GM12874 (cell line): ENCODE measurements around the gene SCML2.

Experiments used
- TF ChIP-seq, protein P1 (sequence below): IDR thresholded peaks from 2 replicates; pipeline ENCODE4 v1.5.1; 2011; ENCODE audit warnings: low read depth, mild to moderate bottlenecking, control low read depth, low read length, moderate library complexity; ENCODE audit not compliant: insufficient read depth

Gene SCML2

DNA sequence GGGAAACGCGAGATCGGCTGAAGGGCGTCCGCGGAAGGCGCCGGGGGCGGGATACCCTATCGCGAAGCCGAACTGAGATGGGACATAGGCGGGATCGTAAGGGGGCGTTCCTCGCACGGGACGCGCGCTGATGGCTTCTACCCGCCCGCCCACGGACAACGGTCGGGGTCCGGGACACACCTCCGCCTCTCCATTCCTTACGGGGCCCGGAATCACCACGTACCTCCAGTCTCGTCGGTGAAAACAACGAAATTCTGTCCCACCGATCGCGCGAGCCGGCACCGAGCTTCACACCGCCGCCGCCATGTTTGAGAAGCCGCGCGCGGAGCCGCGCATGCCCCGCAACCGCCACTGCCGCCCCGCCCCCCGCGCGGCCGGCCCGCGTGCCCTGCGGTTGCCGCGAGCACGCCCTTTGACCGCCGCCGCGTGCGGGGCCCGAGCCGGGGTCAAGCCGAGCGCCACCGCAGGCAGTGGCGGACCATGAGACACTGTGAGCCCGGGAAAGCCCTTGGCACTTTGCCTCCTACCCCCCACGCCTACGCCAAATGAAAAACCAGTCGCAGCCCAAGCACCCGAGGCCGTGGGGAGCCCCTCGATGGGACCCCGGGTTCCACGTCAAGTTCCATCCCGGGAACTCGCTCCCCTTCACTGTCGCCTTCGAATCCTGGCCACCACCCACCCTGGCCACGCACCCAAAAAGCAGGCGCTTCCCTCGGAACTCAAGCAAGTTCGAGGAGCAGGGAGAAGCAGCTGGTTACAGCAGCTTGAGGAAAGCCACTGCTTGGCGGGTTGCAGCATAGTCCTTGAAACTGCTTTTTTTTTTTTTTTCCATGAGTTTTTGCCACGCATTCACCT, at the start of gene SCML2:
Gene SCML2 (minus strand): TSS at position 320 of the 855 bp plus-strand sequence. CDS start 20,617 bp downstream, outside the sequence.
- TF ChIP-seq, protein P1, sequence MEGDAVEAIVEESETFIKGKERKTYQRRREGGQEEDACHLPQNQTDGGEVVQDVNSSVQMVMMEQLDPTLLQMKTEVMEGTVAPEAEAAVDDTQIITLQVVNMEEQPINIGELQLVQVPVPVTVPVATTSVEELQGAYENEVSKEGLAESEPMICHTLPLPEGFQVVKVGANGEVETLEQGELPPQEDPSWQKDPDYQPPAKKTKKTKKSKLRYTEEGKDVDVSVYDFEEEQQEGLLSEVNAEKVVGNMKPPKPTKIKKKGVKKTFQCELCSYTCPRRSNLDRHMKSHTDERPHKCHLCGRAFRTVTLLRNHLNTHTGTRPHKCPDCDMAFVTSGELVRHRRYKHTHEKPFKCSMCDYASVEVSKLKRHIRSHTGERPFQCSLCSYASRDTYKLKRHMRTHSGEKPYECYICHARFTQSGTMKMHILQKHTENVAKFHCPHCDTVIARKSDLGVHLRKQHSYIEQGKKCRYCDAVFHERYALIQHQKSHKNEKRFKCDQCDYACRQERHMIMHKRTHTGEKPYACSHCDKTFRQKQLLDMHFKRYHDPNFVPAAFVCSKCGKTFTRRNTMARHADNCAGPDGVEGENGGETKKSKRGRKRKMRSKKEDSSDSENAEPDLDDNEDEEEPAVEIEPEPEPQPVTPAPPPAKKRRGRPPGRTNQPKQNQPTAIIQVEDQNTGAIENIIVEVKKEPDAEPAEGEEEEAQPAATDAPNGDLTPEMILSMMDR: no peak

DNA sequence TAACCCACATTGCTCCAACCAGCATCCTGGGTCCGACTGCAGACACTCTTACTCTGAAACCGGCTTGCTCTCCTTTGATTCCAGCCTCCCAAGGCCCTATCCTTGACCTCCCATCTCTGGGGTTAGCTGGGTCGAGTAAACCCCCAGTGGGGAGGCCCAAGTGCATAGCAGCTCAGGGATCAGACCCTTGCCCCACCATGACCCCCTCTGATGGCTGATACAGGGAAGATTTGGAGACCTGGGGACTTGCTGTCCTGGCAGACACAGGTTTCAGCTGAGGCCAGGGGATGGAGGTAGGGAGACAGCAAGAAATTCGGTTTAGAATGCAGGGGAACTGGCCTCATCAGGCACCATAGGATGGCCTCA, 47.3 kb upstream of the SCML2 start:
- TF ChIP-seq, protein P1: no peak

DNA sequence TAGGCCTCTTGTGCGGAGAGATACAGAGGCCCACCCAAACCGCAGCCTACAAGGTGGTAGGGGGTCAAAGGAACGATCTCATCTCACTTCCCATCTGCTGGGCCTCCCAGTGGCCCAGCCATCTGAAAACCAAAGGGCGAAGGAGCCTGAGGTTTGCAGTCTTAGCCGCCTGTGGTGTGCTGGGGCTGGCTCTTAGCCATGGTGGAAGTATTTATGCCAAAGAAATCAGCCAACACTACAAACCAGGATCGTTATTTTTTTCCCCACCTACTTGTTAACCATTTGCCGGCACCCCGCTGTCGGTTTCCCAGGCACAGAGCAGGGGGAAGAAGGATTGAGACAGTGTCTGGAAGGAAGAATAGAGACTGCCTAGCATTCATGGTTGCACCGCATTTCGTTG, 40.0 kb upstream of the SCML2 start:
- TF ChIP-seq, protein P1: no peak

DNA sequence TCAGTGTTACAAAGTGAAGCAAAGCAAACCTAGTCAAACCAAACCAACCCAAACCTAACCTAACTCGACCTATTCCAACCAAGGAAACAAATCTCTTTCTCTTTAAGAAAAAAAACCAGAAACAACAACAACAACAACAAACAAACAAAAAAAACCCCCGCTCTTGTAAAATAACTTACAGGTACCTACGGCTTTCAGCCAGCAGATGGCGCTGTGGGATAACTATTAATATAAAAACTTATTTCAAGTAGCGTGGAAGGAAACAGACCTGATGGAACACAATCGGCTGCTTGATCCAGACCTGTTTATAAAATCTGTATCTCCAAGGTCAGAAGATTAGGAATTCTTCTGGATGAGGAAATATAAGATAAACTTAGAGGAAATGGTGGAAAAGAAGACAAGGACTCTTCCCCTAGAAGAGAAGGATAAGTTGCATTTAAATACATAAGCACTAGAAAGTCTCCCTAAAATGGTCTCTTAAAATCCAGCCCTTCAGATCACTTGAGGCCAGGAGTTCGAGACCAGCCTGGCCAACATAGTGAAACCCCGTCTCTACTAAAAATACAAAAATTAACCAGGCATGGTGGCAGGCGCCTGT, 36.6 kb upstream of the SCML2 start:
- TF ChIP-seq, protein P1: peak; percentile 20; the same call in 1 of the 2 replicates

DNA sequence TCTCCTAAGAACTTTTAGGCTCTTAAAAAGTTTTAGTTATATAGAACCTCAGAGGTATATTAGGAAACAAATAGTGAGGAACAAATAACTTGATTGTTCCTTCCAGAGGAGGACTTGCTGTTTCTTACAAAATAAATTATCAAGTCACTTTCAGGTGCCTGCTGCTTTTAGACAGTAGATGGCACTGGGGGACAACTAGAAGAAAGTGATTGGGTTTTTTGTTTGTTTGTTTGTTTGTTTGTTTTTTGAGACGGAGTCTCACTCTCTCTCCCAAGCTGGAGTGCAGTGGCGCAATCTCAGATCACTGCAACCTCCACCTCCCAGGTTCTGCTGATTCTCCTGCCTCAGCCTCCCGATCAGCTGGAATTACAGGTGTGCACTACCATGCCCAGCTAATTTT, 35.5 kb upstream of the SCML2 start:
- TF ChIP-seq, protein P1: no peak

DNA sequence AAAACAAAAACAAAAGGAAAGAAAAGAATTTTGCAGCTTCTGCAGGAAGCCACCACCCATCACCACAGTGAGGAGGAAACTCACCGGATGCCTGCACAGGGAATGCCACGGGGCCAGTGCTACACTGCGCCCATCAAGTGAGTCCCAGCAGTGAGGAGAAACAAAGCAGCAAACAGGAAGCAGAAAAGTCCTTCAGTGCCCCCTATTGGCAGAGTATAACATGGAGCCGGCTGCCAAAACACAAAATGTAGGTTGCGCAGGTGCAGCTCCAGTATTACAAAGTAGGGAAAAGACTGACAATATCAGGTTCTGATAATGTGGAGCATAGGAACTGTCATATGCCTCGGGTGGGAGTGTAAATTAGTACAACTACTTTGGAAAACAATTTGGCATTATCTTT, 23.3 kb upstream of the SCML2 start:
- TF ChIP-seq, protein P1: peak; percentile 52

DNA sequence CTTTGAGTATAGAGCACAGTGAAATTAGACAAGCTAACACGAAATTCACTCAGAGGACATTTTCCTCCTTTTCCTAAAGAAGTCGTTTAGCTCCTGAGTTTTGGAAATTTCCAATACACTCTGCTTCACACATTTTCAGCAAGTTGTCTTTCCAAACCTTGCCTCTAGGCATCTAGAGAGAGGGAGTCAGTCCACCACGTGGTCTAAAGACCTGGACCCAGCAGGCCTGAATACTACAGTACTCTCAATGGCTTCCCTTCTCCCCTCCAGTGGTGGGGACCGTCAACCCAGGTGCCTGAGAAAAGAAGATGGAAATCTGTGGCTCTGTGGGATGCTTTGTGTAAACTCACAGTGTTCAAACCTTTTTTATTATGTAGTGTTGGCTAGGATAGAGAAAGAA, 13.9 kb upstream of the SCML2 start:
- TF ChIP-seq, protein P1: no peak
